IPS DF 19.7 (cell line): ENCODE data around the gene PNPLA7.

Source experiments
- DNase-seq: peaks from one replicate; pipeline ENCODE4 v3.0.0-alpha.2; 2013; ENCODE audit warnings: low read depth, low spot score

The PNPLA7 gene

GRCh38 chr9:137462396-137462985, 87.7 kb downstream of the PNPLA7 start:
- DNase-seq, result no peak

- peak; percentile 35 for DNase-seq
Observed at GRCh38 chr9:137461663-137462395, 88.4 kb downstream of the PNPLA7 start.

GRCh38 chr9:137461316-137461662, 88.9 kb downstream of the PNPLA7 start:
- no peak for DNase-seq

GRCh38 chr9:137460363-137461315, 89.6 kb downstream of the PNPLA7 start:
- no peak for DNase-seq

- DNase-seq, result no peak
Observed at GRCh38 chr9:137459601-137460362, 90.4 kb downstream of the PNPLA7 start.

- no peak for DNase-seq
Observed at GRCh38 chr9:137459152-137459600, 91.0 kb downstream of the PNPLA7 start, which contains the start of gene NSMF. NSMF (minus strand) TSS chr9:137459334; CDS start chr9:137459102, 232 bp downstream.

- DNase-seq, result no peak
Observed at GRCh38 chr9:137458194-137459151, 91.7 kb downstream of the PNPLA7 start.

- DNase-seq, result no peak
Observed at GRCh38 chr9:137457406-137458193, 92.6 kb downstream of the PNPLA7 start.

- DNase-seq, result no peak
Observed at GRCh38 chr9:137456864-137457405, 93.3 kb downstream of the PNPLA7 start.

- no peak for DNase-seq
Observed at GRCh38 chr9:137456061-137456863, 93.9 kb downstream of the PNPLA7 start.

- no peak for DNase-seq
Observed at GRCh38 chr9:137455359-137455991, 94.7 kb downstream of the PNPLA7 start.

GRCh38 chr9:137454597-137455358, 95.4 kb downstream of the PNPLA7 start:
- DNase-seq, result no peak

GRCh38 chr9:137454145-137454596, 96.0 kb downstream of the PNPLA7 start:
- DNase-seq, result no peak

- DNase-seq, result peak; percentile 85
Observed at GRCh38 chr9:137453643-137454081, 96.5 kb downstream of the PNPLA7 start.

GRCh38 chr9:137452761-137453642, 97.2 kb downstream of the PNPLA7 start:
- no peak for DNase-seq
